Breast epithelium (tissue), 4 donors: ENCODE results near the gene THBS4. TPM values are rescaled to one million over a fixed set of nuclear protein-coding genes. Genes with fewer than 3 reads are reported as not detected.

ENCODE experiments used
- DNase-seq, 2 donors: peaks; one replicate each; pipeline ENCODE4 v3.0.0-alpha.2; 2019; ENCODE audit warnings: low spot score in 2 of 2
- H3K27ac ChIP-seq, 2 donors: fragments of 200-600 bp; sonication (generic) in 1 of 2; one replicate each; pipeline ENCODE4 v1.5.1; 2016 to 2019; ENCODE audit warnings: mild to moderate bottlenecking in 1 of 2
- H3K27me3 ChIP-seq, 2 donors: fragments of 200-600 bp; sonication (generic) in 1 of 2; one replicate each; pipeline versions ENCODE4 v1.5.1 to v1.6.0; 2017 to 2019; ENCODE audit warnings: control low read depth in 1 of 2, mild to moderate bottlenecking in 1 of 2
- H3K36me3 ChIP-seq: fragments of 200-600 bp; one replicate; pipeline ENCODE4 v1.5.1; 2019
- H3K4me1 ChIP-seq, 2 donors: fragments of 200-600 bp; sonication (generic); one replicate each; pipeline ENCODE4 v1.5.1; 2016 to 2019; ENCODE audit warnings: control low read depth in 1 of 2
- H3K4me3 ChIP-seq, 3 donors: fragments of 200-600 bp; sonication (generic); 1 replicate in 2 of 3; 2 replicates in 1 of 3; pipeline ENCODE4 v1.5.1; 2016 to 2019; ENCODE audit warnings: mild to moderate bottlenecking in 3 of 3, moderate library complexity in 2 of 3
- H3K9me3 ChIP-seq, 2 donors: fragments of 200-600 bp; sonication (generic) in 1 of 2; one replicate each; pipeline ENCODE4 v1.5.1; 2016 to 2019; ENCODE audit warnings: control low read depth in 1 of 2
- POLR2A ChIP-seq: fragments of 450-650 bp; IDR thresholded peaks from one replicate; pipeline ENCODE4 v1.6.1; 2016; ENCODE audit warnings: antibody characterized with exemption, mild to moderate bottlenecking, moderate library complexity
- POLR2AphosphoS5 ChIP-seq, 3 donors: sonication (generic); formaldehyde crosslinking; IDR thresholded peaks; one replicate each; pipeline ENCODE4 v1.6.1; 2017; ENCODE audit warnings: antibody characterized with exemption in 3 of 3
- intact Hi-C: fragments of 100-400 bp; cut with DNase I; formaldehyde crosslinking; loops from one replicate; pipeline ENCODE4 v1.15.1; 2023; ENCODE audit warnings: low total_unique reads
- total RNA-seq, 3 donors: library from RNA; depleted of rRNA; stranded (reverse); fragments of >200 nt; gene quantifications; one replicate each; pipeline ENCODE4 v1.1.0, GENCODE V29; 2016
- TF ChIP-seq, protein P1 (sequence below), 3 donors: fragments of 450-650 bp; IDR thresholded peaks; one replicate each; pipeline ENCODE4 v1.5.1; 2016 to 2017; ENCODE audit warnings: antibody characterized with exemption in 3 of 3, mild to moderate bottlenecking in 3 of 3, moderate library complexity in 3 of 3

THBS4 gene
- total RNA-seq, 3 donors from 2014 or later = 2.0 to 6.0 (median 3.5) TPM

DNA sequence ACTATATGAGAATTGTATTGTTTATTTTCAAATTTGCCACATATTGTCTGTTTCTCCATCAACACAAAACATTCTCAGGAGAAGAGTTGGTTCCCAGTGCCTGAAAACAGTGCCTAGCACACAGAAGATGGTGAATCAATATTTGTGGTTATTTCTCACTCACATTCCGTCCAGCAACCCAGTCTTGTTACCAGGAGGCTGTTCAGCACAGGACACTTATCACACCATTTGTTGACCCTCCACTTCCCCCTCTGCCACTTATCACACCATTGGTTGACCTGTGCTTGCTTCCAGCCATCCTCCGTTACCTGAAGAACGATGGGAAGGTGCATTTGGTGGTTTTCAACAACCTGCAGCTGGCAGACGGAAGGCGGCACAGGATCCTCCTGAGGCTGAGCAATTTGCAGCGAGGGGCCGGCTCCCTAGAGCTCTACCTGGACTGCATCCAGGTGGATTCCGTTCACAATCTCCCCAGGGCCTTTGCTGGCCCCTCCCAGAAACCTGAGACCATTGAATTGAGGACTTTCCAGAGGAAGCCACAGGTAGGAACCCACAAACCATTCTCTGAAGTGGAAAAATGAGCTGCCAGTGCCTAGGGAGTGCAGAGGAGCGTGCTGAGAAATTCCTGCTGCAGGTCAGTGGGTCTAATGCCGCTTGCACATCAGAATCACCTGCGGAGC lies 20.5 kb downstream of the THBS4 start:
- H3K4me1 ChIP-seq = no peaks in the 10 kb centered on the region
- H3K27me3 ChIP-seq = no peaks in the 10 kb centered on the region
- TF ChIP-seq, protein P1, sequence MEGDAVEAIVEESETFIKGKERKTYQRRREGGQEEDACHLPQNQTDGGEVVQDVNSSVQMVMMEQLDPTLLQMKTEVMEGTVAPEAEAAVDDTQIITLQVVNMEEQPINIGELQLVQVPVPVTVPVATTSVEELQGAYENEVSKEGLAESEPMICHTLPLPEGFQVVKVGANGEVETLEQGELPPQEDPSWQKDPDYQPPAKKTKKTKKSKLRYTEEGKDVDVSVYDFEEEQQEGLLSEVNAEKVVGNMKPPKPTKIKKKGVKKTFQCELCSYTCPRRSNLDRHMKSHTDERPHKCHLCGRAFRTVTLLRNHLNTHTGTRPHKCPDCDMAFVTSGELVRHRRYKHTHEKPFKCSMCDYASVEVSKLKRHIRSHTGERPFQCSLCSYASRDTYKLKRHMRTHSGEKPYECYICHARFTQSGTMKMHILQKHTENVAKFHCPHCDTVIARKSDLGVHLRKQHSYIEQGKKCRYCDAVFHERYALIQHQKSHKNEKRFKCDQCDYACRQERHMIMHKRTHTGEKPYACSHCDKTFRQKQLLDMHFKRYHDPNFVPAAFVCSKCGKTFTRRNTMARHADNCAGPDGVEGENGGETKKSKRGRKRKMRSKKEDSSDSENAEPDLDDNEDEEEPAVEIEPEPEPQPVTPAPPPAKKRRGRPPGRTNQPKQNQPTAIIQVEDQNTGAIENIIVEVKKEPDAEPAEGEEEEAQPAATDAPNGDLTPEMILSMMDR (IDR thresholded peaks at IDR 0.05) = no peak
- TF ChIP-seq POLR2AphosphoS5 (IDR thresholded peaks at IDR 0.05) = no peak
- TF ChIP-seq POLR2A = no peak
- H3K36me3 ChIP-seq = no peaks in the 10 kb centered on the region
- H3K4me3 ChIP-seq = no peak overlapping the region
- DNase-seq = no peak
- no peak overlapping the region for H3K27ac ChIP-seq
- intact Hi-C loops = no loop called here
- H3K9me3 ChIP-seq = no peaks in the 10 kb centered on the region

DNA sequence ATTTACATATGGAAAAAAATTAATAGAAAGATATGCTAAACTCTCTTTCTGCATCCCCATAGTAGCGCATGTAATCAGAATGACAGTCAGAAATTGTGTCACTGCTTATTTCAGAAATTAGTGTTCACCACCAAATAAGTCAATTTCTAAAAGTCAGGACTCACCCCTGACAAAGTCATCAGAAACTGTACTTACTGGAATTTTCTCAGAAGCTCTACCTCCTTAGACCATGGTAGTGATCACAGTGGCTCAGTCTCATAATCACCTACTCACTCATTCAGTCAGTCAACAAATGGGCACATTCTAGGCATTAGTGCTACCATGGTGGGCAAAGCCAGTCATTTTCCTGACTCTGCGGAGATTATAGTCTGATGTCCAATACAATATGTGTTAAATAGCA lies 22.0 kb downstream of the THBS4 start:
- intact Hi-C loops = no loop called here
- H3K4me1 ChIP-seq = no peaks in the 10 kb centered on the region
- TF ChIP-seq POLR2AphosphoS5 (IDR thresholded peaks at IDR 0.05) = no peak
- TF ChIP-seq, protein P1 (IDR thresholded peaks at IDR 0.05) = no peak
- no peak for TF ChIP-seq POLR2A
- no peaks in the 10 kb centered on the region for H3K9me3 ChIP-seq
- no peak overlapping the region for H3K27ac ChIP-seq
- no peak for DNase-seq
- no peaks in the 10 kb centered on the region for H3K36me3 ChIP-seq
- no peaks in the 10 kb centered on the region for H3K27me3 ChIP-seq
- no peak overlapping the region for H3K4me3 ChIP-seq

DNA sequence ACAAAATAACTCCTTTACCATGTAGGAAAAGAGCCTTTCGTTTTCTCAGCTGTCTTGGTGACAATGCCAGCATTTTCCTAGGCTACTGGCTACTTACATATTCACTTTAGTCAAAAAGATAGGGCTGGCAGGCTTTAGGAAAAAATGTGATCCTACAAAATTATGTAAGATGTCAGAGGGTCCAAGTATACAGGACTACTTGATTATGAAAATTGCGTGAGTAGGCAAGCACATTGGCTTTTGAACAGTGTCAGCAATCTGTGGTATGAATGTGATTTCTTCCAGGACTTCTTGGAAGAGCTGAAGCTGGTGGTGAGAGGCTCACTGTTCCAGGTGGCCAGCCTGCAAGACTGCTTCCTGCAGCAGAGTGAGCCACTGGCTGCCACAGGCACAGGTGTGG lies 22.8 kb downstream of the THBS4 start:
- H3K9me3 ChIP-seq = no peaks in the 10 kb centered on the region
- no peak for TF ChIP-seq POLR2AphosphoS5 (IDR thresholded peaks at IDR 0.05)
- TF ChIP-seq, protein P1 (IDR thresholded peaks at IDR 0.05) = no peak
- no peak for TF ChIP-seq POLR2A
- intact Hi-C loops = no loop called here
- no peaks in the 10 kb centered on the region for H3K36me3 ChIP-seq
- no peak overlapping the region for H3K4me3 ChIP-seq
- no peak overlapping the region for H3K27ac ChIP-seq
- H3K27me3 ChIP-seq = no peaks in the 10 kb centered on the region
- no peak for DNase-seq
- H3K4me1 ChIP-seq = no peaks in the 10 kb centered on the region

DNA sequence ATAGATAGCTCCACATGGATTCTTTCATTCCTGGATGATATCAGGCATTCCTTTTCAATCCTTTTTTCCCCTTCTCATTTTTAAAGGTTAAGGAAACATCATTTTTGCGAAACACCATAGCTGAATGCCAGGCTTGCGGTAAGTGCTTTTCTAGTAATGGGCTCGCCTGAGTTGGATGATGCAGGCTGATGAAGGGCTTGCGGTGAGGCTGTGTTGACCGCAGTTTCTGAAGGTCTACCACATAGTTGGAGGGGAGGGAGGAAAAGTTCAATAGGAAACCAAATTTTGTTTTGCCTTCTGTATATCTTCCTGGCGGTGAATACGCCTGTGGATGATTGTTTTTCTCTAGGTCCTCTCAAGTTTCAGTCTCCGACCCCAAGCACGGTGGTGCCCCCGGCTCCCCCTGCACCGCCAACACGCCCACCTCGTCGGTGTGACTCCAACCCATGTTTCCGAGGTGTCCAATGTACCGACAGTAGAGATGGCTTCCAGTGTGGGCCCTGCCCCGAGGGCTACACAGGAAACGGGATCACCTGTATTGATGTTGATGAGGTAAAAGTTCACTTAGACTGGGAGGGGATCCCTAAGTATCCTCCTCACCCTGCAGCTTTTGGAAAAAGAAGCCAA lies 24.3 kb downstream of the THBS4 start:
- Histone ChIP-seq H3K27me3 (no peaks in the 10 kb centered on the region), H3K27ac (no peak overlapping the region), H3K4me3 (no peak overlapping the region), H3K4me1 (no peaks in the 10 kb centered on the region), H3K9me3 (no peaks in the 10 kb centered on the region), H3K36me3 (no peaks in the 10 kb centered on the region)
- intact Hi-C loops = no loop called here
- no peak for TF ChIP-seq POLR2AphosphoS5 (IDR thresholded peaks at IDR 0.05)
- DNase-seq = no peak

DNA sequence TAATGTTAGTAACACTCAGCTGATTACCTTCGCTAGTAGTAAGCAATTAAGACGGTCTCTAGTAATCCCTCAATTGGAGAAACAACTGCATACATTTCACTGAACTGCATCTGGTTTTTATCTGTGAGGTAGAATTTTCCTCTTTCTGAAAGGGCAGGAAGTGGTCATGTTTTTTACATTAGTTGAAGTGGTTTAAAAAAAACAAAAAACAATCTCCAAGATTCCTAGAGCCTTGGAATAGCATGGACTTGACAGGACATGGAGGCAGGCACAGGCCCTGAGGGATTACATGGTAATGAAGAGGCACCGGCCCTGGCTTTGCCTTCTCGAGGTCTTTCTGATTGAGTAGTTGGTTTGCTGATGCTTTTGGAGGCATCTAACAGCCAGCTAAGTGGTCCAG lies 25.8 kb downstream of the THBS4 start:
- Histone ChIP-seq H3K36me3 (no peaks in the 10 kb centered on the region), H3K9me3 (no peaks in the 10 kb centered on the region), H3K4me3 (no peak overlapping the region), H3K4me1 (no peaks in the 10 kb centered on the region), H3K27me3 (no peaks in the 10 kb centered on the region), H3K27ac (no peak overlapping the region)
- intact Hi-C loops = no loop called here
- no peak for DNase-seq
- TF ChIP-seq, protein P1 (IDR thresholded peaks at IDR 0.05) = no peak
- TF ChIP-seq POLR2AphosphoS5 (IDR thresholded peaks at IDR 0.05) = no peak
- no peak for TF ChIP-seq POLR2A
